Esophagus squamous epithelium (tissue), 5 donors: ENCODE results near the gene SUMO3. TPM values are rescaled to one million over a fixed set of nuclear protein-coding genes. Genes with fewer than 3 reads are reported as not detected.

Experiments used
- DNase-seq: peaks from one replicate; lab custom pipeline; 2025; lab: John Stamatoyannopoulos, UW
- H3K27ac ChIP-seq, 4 donors: fragments of 200-600 bp; sonication (generic); one replicate each; pipeline ENCODE4 v1.5.1; 2016 to 2019; ENCODE audit warnings: mild to moderate bottlenecking in 1 of 4
- H3K27me3 ChIP-seq, 4 donors: fragments of 200-600 bp; sonication (generic); 1 replicate in 3 of 4; 2 replicates in 1 of 4; pipeline versions ENCODE4 v1.5.1 to v1.6.0; 2017 to 2021; ENCODE audit warnings: antibody characterized with exemption in 1 of 4
- H3K36me3 ChIP-seq, 3 donors: fragments of 200-600 bp; sonication (generic); one replicate each; pipeline ENCODE4 v1.5.1; 2016 to 2019
- H3K4me1 ChIP-seq, 3 donors: fragments of 200-600 bp; sonication (generic); one replicate each; pipeline ENCODE4 v1.5.1; 2017 to 2019
- H3K4me3 ChIP-seq, 4 donors: fragments of 200-600 bp; sonication (generic); 1 replicate in 3 of 4; 2 replicates in 1 of 4; pipeline ENCODE4 v1.5.1; 2016 to 2019; ENCODE audit warnings: mild to moderate bottlenecking in 2 of 4, moderate library complexity in 1 of 4
- H3K9me3 ChIP-seq, 3 donors: fragments of 200-600 bp; sonication (generic); one replicate each; pipeline ENCODE4 v1.5.1; 2016 to 2019
- CTCF ChIP-seq, 6 experiments: fragments of 450-650 bp in 4 of 6; fragments of 200-600 bp in 2 of 6; sonication (generic) in 2 of 6; IDR thresholded peaks; one replicate each; pipeline ENCODE4 v1.5.1; 2016 to 2019; ENCODE audit warnings: antibody characterized with exemption in 6 of 6, mild to moderate bottlenecking in 4 of 6, moderate library complexity in 4 of 6
- POLR2A ChIP-seq, 4 donors: fragments of 450-650 bp; IDR thresholded peaks; one replicate each; pipeline ENCODE4 v1.6.1; 2017; ENCODE audit warnings: antibody characterized with exemption in 4 of 4, mild to moderate bottlenecking in 4 of 4, moderate library complexity in 3 of 4
- WGBS, 2 donors: methylation state at CpG; one replicate each; pipeline ENCODE4 v1.1.5; 2018; 5-methylcytosine and 5-hydroxymethylcytosine counted together
- intact Hi-C: fragments of 100-400 bp; cut with DNase I; formaldehyde crosslinking; loops from one replicate; pipeline ENCODE4 v1.15.0; 2022
- total RNA-seq, 4 donors: library from RNA; depleted of rRNA; stranded (reverse); fragments of >200 nt; gene quantifications; one replicate each; pipeline ENCODE4 v1.1.0, GENCODE V29; 2016
- donor health status: DM: yes; HTN: yes; CAD: no.

Gene SUMO3
- total RNA-seq, 4 donors from 2014 or later = 22.9 to 55.0 (median 46.5) TPM

DNA sequence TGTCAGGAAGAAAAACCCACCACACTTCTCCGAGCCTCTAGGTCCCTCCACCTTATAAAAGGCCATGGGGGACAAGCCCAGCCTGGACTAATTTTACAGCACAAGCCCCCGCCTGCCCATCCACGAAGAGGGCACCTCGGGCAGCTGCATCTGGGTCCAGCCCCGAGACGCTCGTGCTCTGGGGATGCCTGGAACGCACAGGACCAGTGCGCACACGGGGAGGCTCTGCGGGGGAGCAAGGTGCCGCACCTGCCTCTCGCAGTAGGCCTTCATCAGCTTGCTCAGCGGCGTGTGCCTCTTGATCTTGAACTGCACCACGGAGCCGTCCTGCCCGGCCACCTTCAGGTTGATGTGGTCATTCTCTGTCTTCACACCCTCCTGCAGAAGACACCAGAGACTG is 4.1 kb downstream of the SUMO3 start:
- Histone ChIP-seq H3K4me1 (peaks cover 18 to 52% (median 20%) of the 10 kb centered on the region in 3 donors), H3K27me3 (no peaks in the 10 kb centered on the region), H3K27ac (no peak overlapping the region), H3K9me3 (no peaks in the 10 kb centered on the region), H3K36me3 (peaks cover 0 to 47% (median 14%) of the 10 kb centered on the region in 3 donors), H3K4me3 (no peak overlapping the region)
- intact Hi-C loops = no loop called here
- DNase-seq = no peak
- WGBS, 2 donors = 87 to 91% methylated on average over 4 to 12 of the region's 18 CpGs
- TF ChIP-seq POLR2A (IDR thresholded peaks at IDR 0.05) (no peak), CTCF (IDR thresholded peaks at IDR 0.05) (no peak)

DNA sequence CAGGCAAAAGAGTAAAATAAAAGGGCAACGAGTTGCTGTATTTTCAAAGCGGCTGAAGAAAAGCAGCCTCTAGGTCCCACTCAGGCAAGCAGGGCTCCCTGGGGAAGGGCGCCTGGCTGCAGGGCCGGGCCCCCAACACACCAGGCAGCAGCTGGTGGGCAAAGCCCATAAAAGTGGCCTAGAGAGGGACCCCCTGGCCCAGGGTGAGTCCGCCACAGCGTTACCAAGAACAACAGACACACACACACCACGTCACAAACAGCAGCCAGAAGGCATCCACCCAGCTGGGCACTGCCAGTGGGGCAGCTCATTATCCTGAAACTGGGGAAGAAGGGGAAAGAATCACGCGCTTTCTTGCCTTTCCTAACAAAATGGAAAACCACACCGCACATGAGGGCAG is 4.7 kb downstream of the SUMO3 start:
- H3K27ac ChIP-seq = no peak overlapping the region
- H3K36me3 ChIP-seq = peaks cover 3 to 53% (median 19%) of the 10 kb centered on the region in 3 donors
- intact Hi-C loops = no loop called here

DNA sequence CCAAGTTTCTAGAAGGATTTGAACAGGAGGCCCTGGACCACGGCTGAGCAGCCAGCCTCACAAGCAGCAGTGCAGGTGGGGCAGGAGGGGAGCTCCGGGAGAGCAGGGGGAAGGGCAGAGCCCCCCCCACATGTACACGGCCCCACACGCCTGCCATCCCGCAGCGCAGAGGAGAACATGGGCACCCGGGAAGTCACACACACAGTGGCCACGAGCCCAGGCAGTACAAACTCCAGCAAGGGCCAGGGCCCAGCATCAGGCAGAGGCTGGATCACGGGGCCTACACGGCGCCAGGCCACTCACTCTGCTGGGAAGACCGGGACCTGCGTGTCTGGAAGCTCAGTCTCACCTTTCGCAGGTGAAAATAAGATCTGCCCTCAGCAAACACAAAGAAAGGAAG is 5.2 kb downstream of the SUMO3 start:
- TF ChIP-seq POLR2A (IDR thresholded peaks at IDR 0.05) (no peak), CTCF (IDR thresholded peaks at IDR 0.05) (no peak)
- intact Hi-C loops = no loop called here
- 56% methylated on average over 6 of the region's 14 CpGs; no CpG with 5 or more reads in 1 of the 2 donors for WGBS, 2 donors
- no peaks in the 10 kb centered on the region for H3K27me3 ChIP-seq
- H3K9me3 ChIP-seq = no peaks in the 10 kb centered on the region
- no peak overlapping the region for H3K27ac ChIP-seq
- peaks cover 4 to 58% (median 20%) of the 10 kb centered on the region in 3 donors for H3K36me3 ChIP-seq
- H3K4me3 ChIP-seq = no peak overlapping the region
- H3K4me1 ChIP-seq = peaks cover 13 to 46% (median 18%) of the 10 kb centered on the region in 3 donors
- no peak for DNase-seq

More for the DNA sequence above, 4.7 kb downstream of the SUMO3 start:
- DNase-seq = no peak
- no peaks in the 10 kb centered on the region for H3K9me3 ChIP-seq
- no peak overlapping the region for H3K4me3 ChIP-seq
- 83 to 93% methylated on average over 3 to 10 of the region's 10 CpGs for WGBS, 2 donors
- H3K4me1 ChIP-seq = peaks cover 15 to 47% (median 18%) of the 10 kb centered on the region in 3 donors
- TF ChIP-seq POLR2A (IDR thresholded peaks at IDR 0.05) (no peak), CTCF (IDR thresholded peaks at IDR 0.05) (no peak)
- H3K27me3 ChIP-seq = no peaks in the 10 kb centered on the region

- H3K36me3 ChIP-seq = peaks cover 9 to 77% (median 34%) of the 10 kb centered on the region in 3 donors
- no peak for TF ChIP-seq CTCF (IDR thresholded peaks at IDR 0.05)
- TF ChIP-seq POLR2A (IDR thresholded peaks at IDR 0.05) = no peak
- intact Hi-C loops = no loop called here
Measured at GRCh38 chr21:44810779-44811178, 7.1 kb downstream of the SUMO3 start.

GRCh38 chr21:44805859-44806258 is 12.0 kb downstream of the SUMO3 start:
- H3K4me1 ChIP-seq = peaks cover 0 to 24% (median 12%) of the 10 kb centered on the region in 3 donors
- no peak overlapping the region for H3K27ac ChIP-seq
- H3K9me3 ChIP-seq = no peaks in the 10 kb centered on the region
- no peak overlapping the region for H3K4me3 ChIP-seq
- H3K27me3 ChIP-seq = no peaks in the 10 kb centered on the region
- DNase-seq = no peak
- H3K36me3 ChIP-seq = peaks cover 13 to 69% (median 34%) of the 10 kb centered on the region in 3 donors
- 85 to 86% methylated on average over 4 of the region's 4 CpGs for WGBS, 2 donors
- intact Hi-C loops = no loop called here
- TF ChIP-seq CTCF (IDR thresholded peaks at IDR 0.05) (no peak), POLR2A (IDR thresholded peaks at IDR 0.05) (no peak)

More at GRCh38 chr21:44810779-44811178, 7.1 kb downstream of the SUMO3 start:
- Histone ChIP-seq H3K4me3 (no peak overlapping the region), H3K27me3 (no peaks in the 10 kb centered on the region), H3K4me1 (peaks cover 0 to 28% (median 8%) of the 10 kb centered on the region in 3 donors), H3K27ac (no peak overlapping the region), H3K9me3 (no peaks in the 10 kb centered on the region)
- 75 to 91% methylated on average over 6 of the region's 6 CpGs for WGBS, 2 donors
- DNase-seq = no peak
